ENCODE results near the gene ATM.

Gene ATM

DNA sequence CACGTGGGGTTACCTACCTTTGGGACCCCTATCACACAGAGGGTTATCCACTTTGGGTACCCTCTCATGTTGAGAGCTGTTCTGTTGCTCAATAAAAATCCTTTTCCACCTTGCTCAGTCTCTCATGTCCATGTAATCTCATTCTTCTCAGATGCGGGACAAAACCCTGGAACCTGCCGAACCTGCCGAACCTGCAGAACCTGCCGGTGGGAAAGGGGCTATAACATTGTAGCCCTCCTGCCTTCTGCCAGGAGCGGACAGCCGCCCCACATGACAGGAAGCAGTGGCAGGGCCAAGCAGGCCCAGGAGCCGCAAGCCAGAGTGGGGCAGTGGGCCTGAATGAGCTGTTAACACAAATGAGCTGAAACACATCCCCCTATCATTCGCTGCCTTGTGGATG is 18.5 kb upstream of the ATM start:
- peaks cover 62% of the 10 kb centered on the region for H3K79me2 ChIP-seq (ENCODE audit: insufficient read depth, low read length)
- no peak overlapping the region for H3K9ac ChIP-seq (ENCODE audit: low read depth, low read length, poor library complexity, severe bottlenecking)
- H3K4me3 ChIP-seq (ENCODE audit: low read length, poor library complexity, severe bottlenecking), result no peak overlapping the region
- H3K36me3 ChIP-seq (ENCODE audit: insufficient read depth, low read length), result peaks cover 62% of the 10 kb centered on the region
- H3K4me1 ChIP-seq (ENCODE audit: insufficient read depth, low read length, poor library complexity, severe bottlenecking), result no peaks in the 10 kb centered on the region
- TF ChIP-seq EZH2phosphoT487 (IDR thresholded peaks at IDR 0.05; ENCODE audit: borderline replicate concordance), result no peak
- TF ChIP-seq CTCF (conservative IDR thresholded peaks at IDR 0.05; ENCODE audit: low read length), result no peak
- H3K27me3 ChIP-seq (ENCODE audit: insufficient read depth, low read length, poor library complexity, severe bottlenecking), result no peaks in the 10 kb centered on the region
- H3K9me3 ChIP-seq (ENCODE audit: insufficient read depth, low read depth, low read length), result peaks cover 40% of the 10 kb centered on the region; the same call in 1 of the 2 replicates
- no peaks in the 10 kb centered on the region for H4K20me1 ChIP-seq (ENCODE audit: insufficient read depth, low read length, poor library complexity, severe bottlenecking)
- H3K4me2 ChIP-seq (ENCODE audit: low read depth, low read length, poor library complexity, severe bottlenecking), result no peak overlapping the region
- H2AFZ ChIP-seq (ENCODE audit: low read length), result no peak overlapping the region
- H3K9me2 ChIP-seq (replicated peaks; ENCODE audit: low read depth, low read length), result no peaks in the 10 kb centered on the region
- H3F3A ChIP-seq (ENCODE audit: low read depth), result no peaks in the 10 kb centered on the region

DNA sequence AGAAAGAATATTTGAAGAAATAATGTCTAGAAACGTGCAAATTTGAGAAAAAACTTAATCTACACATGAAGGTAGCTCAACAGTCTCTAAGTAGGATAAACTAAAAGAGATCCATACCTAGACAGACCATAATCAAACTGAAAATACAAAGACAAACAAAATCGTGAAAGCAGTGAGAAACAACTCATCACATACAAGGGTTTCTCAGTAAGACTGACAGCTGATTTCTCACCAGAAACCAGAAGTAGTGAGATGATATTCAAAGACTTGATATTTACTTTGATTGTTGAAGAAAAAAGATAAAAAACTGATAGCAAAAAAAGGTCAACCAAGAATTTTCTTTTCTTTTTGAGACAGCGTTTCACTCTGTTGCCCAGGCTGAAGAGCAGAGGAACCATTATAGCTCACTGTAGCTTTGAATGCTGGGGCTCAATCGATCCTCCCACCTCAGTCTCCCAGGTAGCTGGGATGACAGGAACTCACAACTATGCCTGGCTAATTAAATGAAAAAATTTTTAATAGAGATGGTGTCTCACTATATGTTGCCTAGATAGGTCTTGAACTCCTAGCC is 17.9 kb upstream of the ATM start:
- Histone ChIP-seq H3K4me2 (ENCODE audit: low read depth, low read length, poor library complexity, severe bottlenecking) (no peak overlapping the region), H3K9ac (ENCODE audit: low read depth, low read length, poor library complexity, severe bottlenecking) (no peak overlapping the region), H3K27me3 (ENCODE audit: insufficient read depth, low read length, poor library complexity, severe bottlenecking) (no peaks in the 10 kb centered on the region), H3K79me2 (ENCODE audit: insufficient read depth, low read length) (peaks cover 65% of the 10 kb centered on the region), H3F3A (ENCODE audit: low read depth) (no peaks in the 10 kb centered on the region), H3K9me3 (ENCODE audit: insufficient read depth, low read depth, low read length) (peaks cover 40% of the 10 kb centered on the region; the same call in 1 of the 2 replicates), H3K36me3 (ENCODE audit: insufficient read depth, low read length) (peaks cover 62% of the 10 kb centered on the region), H3K4me1 (ENCODE audit: insufficient read depth, low read length, poor library complexity, severe bottlenecking) (no peaks in the 10 kb centered on the region), H4K20me1 (ENCODE audit: insufficient read depth, low read length, poor library complexity, severe bottlenecking) (no peaks in the 10 kb centered on the region), H3K4me3 (ENCODE audit: low read length, poor library complexity, severe bottlenecking) (no peak overlapping the region), H3K9me2 (replicated peaks; ENCODE audit: low read depth, low read length) (no peaks in the 10 kb centered on the region), H2AFZ (ENCODE audit: low read length) (no peak overlapping the region)
- TF ChIP-seq CTCF (conservative IDR thresholded peaks at IDR 0.05; ENCODE audit: low read length) (no peak), EZH2phosphoT487 (IDR thresholded peaks at IDR 0.05; ENCODE audit: borderline replicate concordance) (no peak)

- TF ChIP-seq EZH2phosphoT487 (IDR thresholded peaks at IDR 0.05; ENCODE audit: borderline replicate concordance) (no peak), CTCF (conservative IDR thresholded peaks at IDR 0.05; ENCODE audit: low read length) (no peak)
- Histone ChIP-seq H3K9me2 (replicated peaks; ENCODE audit: low read depth, low read length) (no peaks in the 10 kb centered on the region), H3K9ac (ENCODE audit: low read depth, low read length, poor library complexity, severe bottlenecking) (no peak overlapping the region), H3F3A (ENCODE audit: low read depth) (no peaks in the 10 kb centered on the region), H3K4me3 (ENCODE audit: low read length, poor library complexity, severe bottlenecking) (no peak overlapping the region), H3K27me3 (ENCODE audit: insufficient read depth, low read length, poor library complexity, severe bottlenecking) (no peaks in the 10 kb centered on the region), H2AFZ (ENCODE audit: low read length) (no peak overlapping the region), H3K9me3 (ENCODE audit: insufficient read depth, low read depth, low read length) (peaks cover 40% of the 10 kb centered on the region; the same call in 1 of the 2 replicates), H3K4me2 (ENCODE audit: low read depth, low read length, poor library complexity, severe bottlenecking) (no peak overlapping the region), H3K79me2 (ENCODE audit: insufficient read depth, low read length) (peaks cover 72% of the 10 kb centered on the region), H4K20me1 (ENCODE audit: insufficient read depth, low read length, poor library complexity, severe bottlenecking) (no peaks in the 10 kb centered on the region), H3K36me3 (ENCODE audit: insufficient read depth, low read length) (peaks cover 73% of the 10 kb centered on the region), H3K4me1 (ENCODE audit: insufficient read depth, low read length, poor library complexity, severe bottlenecking) (no peaks in the 10 kb centered on the region)
Measured at GRCh38 chr11:108206171-108206570, 16.7 kb upstream of the ATM start.

Measured in Loucy (cell line).